GM19372 (cell line): ENCODE data around the gene TOM1L2.
"Not testable (repeated sequence)": the region's sequence is repeated elsewhere in the genome, so short reads cannot be mapped to it uniquely, and the experiment has no call there.

Experiments used
- ATAC-seq: cut with Tn5 transposase; IDR thresholded peaks from one replicate; pipeline ENCODE4 v1.9.1; 2021; ENCODE audit warnings: mild to moderate bottlenecking, low read depth, moderate library complexity; ENCODE audit not compliant: unreplicated experiment

TOM1L2 gene

DNA sequence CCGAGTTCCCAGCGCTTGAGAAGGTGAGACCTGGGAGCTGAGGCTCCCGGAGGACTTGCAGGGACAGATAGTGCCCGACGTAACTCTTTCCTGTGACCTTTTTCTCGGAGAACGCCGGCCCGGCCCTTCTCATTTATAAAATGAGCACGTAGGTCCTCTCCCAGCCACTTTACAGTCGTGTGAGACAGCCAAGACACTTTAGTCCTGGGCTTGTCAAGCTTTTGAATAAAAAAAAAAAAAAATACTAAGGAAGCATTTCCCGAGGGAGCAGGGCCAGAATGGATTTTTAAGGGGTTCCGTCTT lies 703 bp upstream of the TOM1L2 start:
- ATAC-seq = no peak

DNA sequence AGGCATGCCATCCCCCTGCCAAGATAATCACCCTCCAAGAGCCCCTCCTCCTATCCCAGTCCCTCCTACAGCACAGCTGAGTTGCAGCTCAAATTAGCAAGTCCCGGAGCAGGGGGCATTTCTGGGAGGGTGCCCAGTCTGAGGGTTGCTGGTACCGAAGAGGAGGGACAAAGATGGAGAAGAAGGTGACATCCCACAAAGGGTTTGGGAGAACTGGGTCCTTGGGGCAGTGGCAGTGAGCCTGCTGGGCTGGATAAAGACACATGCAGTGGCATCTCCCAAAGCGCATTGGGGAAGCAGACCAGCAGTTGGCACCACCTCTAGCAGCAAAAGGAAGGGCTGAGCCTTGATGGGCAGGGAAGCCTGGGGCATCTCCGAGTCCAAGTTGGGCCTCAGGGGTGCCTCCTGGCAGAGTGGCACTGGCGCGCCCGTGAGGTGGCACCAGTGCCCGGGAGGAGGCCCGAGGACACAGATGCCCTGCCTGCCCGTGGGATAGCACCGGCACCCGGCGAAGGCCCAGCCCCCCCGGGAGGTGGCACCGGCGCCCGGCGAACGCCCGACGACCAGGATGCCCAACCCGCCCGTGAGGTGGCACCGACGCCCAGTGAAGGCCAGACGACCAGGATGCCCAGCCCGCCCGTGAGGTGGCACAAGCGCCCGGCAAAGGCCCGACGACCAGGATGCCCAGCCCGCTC lies 622 bp downstream of the TOM1L2 start:
- ATAC-seq = no peak

DNA sequence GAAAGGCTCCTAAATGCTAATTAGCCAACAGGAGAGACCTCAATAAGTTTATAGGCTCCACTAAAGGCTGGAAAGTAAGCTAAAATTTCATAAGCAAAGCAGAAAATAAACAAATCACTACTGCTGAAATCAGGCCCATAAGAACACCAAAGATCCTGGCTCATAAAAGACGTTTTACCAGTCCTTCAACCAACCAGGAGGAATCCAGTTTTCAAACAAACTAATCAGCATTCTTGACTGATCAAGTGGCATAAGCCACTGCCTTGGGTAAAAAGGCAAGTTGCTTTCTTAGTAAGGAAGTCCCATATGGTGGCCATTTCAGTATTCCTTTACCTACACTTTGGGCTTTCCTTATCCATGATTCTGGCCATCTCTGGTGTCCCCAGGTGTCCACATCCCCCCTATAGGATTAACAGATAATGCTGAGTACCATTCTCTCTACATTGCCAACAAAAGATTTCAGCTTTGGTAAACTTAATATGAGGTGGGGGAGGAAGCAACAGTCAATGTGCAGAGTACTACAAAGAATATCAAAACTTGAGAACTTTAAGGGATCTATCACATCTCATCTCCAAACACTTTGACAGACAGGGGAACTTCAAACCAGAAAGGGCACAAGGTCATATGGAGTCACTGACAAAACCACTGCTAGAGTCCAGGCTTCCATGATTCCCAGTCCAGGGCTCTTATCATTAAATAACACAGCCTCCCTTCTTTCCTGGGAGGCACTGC lies 1.3 kb downstream of the TOM1L2 start:
- ATAC-seq = no peak

DNA sequence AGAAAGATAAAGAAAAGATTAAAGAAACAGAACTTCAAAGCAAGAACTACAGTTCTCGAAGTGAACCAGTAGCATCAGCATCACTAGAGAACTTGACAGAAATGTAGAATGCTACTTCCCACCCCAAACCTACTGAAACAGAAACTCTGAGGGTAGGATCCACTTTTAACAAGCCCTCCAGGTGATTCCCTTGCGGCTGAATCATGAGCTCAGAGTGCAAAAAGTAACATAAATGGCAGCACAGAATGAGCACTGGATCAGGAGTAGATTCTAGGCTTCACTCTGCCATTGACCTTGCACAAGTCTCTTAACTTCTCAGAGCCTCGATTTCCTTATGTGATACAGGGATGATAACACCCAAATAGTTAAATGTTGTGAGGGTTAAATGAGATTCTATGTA lies 5.8 kb downstream of the TOM1L2 start:
- ATAC-seq = no peak

DNA sequence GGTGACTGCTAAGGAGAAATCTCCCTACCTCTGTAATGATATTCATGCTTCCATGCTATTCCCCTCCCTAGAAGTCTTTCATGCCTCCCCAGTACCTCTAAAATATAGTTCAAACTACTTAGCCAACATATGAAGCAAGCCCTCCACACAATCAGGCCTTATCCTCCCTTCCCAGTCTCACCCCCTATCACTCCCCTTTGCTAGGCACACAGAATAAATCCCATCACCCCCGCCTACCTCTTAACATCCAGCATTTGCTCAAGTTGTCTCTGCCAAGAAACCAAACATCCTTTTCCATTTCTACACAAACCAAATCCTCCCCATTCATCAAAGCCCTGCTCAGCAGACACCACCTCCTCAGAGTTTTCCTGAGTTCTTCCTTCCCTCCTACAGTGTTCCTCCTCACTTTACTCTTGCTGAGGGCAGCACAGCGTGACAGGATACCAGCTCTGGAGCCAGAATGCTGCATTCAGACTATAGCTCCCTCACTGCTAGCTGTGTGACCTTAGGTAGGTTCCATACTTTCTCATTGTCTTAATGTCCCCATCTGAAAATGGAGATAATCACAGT lies 7.0 kb downstream of the TOM1L2 start:
- no peak for ATAC-seq

DNA sequence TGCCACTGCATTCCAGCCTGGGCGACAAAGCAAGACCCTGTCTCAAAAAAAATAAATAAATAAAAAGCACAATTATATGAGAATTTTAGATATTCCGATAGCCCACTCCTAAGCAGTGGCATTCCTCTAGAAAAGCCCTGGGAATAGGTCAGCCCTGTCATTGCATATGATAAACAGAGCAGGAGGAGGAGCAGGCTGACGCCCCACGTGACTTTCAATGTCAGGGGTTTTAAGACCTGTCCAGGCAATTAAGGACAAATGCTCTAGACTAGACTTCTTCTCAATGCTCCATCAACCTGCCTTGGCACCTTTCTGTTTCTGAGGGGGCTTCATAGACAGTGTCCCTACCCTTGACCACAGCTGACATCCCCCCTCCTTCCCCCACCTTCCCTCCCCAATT lies 7.5 kb downstream of the TOM1L2 start:
- ATAC-seq = no peak

DNA sequence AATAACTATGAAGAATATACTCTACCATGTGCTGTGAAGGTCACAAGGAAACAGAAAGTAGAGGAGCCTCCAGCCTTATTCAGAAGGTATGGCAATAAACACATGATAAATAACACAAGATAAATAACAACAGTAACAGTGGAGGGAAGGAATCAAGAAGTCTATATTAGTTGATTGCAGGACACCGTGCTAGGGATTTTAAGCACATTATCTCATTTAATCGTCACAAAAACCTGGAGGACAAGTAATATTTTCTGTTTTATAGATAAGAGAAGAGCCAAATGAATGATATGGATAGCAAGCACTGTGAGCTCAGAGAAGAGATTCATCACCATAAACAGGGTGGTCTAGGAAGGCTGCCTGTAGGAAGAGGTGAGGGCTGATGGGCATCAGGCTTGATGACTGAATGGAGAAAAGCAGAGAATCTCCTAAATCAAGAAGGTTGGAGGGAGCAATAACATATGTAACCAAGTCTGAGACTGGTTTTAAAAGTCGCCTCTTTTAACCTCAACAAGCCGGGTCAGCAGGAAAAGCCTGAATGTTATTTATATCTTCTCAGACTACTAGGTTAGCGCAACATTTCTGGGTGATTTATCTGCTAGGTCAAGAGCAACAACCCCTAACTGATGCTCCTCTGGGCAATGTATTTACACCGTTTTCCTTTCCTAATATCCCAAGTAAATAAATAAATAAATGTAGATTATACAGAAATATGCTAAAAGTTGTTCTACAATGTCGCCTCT lies 8.3 kb downstream of the TOM1L2 start:
- no peak for ATAC-seq

DNA sequence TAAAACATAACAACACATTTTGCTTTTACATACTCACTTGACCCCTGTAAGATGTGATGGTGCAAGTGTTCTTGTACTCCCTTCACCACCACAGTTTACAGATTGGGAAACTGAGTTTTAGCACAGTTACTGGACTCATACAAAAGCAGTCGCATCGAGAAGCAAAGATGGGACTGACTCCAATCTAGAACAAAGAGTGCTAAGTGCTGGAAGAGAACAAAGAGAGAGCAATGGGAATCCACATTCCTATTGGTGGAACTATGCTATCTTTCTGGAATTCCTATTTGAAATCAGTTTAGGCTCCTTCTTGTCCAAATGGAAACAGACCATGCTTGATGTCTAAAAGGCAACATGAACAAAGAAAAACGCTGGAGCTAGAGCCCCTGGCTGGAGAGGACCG lies 9.1 kb downstream of the TOM1L2 start:
- ATAC-seq = no peak

DNA sequence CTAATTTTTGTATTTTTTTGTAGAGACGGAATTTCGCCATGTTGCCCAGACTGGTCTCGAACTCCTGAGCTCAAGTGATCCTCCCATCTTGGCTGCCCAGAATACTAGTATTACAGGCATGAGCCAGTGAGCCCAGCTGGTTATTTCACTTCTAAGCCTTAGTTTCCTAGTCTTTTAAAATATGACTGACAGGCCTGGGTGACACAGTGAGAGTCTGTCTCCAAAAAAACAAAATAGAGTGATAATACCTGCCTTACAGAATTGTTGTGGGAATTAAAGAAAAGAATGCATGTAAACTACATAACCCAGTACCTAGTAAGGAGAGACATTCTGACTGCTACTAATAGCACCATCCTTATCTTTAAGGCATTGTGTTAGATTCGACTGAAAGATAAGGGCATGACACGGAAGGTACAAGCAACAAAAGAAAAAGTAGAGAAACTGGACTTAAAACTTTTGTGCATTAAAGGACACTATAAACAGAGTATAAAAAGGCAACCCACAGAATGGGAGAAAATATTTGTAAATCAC lies 11.6 kb downstream of the TOM1L2 start:
- ATAC-seq = no peak

DNA sequence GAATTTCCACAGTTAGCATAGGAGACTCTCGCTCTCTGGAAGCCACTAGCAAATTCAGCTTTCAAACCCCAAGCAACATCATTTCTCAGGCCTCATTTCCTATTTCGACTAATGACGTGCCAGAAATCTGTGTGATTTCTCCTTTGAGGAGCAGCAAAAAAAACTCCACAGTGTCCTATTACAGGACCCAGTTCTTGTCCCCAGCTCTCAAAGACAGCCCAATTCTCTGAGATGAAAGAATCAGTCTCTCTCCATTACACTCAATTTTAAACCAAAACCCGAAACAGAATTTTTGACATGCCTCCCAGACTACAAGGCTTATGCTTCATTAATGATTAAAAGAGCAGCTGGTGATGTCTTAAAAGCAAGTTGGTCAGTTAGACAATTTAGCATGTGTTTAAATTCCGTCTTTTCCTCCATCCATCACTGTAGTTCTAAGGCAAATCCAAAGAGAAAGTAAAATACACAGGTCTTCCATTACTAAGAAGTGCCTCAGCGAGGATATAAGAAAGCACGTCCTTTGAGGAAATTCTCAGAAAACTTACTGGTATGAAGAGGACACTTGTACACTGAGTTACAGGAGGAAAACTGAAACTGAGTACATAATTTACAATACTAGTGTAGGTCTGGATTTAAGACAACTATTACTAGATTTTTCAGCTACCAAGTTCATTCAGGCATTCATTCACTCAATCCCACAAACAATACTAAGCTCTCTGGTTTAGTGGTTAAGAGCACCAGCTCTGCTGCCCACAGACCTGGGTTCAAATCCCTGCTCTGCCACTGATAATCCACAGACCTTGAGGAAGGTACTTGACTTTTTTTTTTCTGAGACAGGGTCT lies 12.5 kb downstream of the TOM1L2 start:
- no peak for ATAC-seq

DNA sequence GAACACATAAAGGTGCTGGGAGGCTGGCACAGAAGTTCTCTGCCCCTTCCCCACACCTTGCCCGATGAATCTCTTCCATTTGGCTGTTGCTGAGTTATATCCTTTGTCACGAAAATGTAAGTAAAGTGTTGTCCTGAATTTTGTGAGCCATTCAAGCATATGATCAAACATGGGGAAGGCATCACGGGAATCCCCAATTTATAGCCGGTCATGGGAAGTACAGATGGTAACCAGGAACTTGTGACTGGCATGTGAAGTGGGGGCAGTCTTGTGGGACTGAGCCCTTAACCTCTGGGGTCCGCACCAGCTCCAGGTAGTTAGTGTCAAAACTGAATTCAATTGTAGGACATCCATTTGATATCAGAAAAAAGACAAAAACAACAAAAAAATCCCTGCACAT lies 13.2 kb downstream of the TOM1L2 start:
- no peak for ATAC-seq

DNA sequence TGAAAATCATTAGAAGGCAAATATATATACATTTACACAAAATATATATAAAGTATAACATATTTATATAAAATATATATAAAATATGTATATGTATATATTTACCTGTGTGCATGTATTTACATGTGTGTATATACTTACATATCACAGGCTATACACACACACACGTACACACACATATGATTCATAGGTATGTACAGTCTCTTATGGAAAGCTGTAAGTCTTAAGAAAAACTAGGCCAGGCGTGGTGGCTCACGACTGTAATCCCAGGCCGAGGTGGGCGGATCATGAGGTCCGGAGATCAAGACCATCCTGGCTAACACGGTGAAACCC lies 14.7 kb downstream of the TOM1L2 start:
- ATAC-seq = no peak

DNA sequence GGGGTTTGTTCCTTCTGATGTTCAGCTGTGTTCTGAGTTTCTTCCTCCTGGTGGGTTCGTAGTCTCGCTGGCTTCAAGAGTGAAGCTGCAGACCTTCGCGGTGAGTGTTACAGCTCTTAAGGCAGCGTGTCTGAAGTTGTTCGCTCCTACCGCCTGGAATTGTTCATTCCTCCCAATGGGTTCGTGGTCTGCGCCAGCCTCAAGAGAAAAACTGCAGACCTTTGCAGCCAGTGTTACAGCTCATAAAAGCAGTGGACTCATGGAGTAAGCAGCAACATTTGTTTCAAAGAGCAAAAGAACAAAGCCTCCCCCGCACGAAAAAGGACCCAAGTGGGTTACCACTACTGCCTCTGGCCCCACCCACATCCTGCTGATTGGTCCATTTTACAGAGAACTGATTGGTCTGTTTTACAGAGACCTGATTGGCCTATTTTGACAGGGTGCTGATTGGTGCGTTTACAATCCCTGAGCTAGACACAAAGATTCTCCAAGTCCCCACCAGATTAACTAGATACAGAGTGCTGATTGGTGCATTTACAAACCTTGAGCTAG lies 16.3 kb downstream of the TOM1L2 start:
- ATAC-seq = not testable (repeated sequence)

DNA sequence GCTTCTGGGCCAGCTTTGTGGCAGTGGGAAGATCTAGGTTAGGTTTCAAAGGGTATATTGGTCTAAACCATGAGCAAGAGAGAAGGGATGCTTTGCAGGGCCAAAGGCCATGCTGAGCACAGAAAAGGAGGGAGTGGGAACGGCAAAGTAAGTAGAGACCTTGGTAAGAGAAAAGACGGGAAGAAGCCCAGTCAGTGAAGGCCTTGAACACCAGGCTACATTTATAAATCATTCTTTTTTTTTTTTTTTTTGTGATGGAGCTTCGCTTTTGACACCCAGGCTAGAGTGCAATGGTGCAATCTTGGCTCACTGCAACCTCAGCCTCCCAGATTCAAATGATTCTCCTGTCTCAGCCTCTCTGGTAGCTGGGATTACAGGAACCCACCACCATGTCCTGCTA lies 18.1 kb downstream of the TOM1L2 start:
- ATAC-seq = no peak

DNA sequence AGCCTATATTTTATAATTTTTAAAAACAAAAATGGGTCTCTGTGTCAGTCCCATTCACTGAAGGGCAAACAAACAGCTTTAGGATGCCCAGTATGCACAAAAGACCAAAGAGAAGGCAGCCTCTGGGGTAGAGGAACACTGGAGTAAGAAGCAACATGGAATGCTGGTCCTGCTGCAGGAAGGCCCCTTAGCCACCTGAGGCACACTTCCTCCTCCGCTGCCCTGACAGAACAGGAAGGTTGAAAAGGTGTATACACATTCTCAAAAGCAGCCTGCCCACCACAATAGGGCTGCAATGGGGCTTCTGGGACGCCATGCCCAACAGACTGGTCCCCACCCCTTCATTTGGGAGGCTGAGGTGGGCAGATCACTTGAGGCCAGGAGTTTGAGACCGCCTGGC lies 19.5 kb downstream of the TOM1L2 start:
- ATAC-seq = no peak

DNA sequence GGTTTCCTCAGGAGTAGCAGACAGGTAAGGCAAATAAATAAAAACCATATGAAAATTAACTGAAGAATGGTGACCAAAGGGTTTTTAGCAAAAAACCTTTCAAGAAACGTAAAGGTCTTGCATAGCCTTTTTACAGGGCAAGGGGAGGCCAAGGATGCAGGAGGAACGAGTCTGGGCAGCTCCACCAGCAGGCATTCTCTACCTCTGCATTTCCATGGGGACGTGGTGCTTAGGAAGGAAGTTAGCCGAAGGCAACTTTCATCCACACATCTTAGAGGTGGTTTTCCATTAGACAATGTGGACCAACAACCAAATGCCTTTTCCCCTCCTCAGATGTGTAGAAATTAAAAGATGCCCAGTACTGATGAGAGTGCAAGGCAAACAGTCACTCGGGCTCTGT lies 20.7 kb downstream of the TOM1L2 start:
- ATAC-seq = no peak

DNA sequence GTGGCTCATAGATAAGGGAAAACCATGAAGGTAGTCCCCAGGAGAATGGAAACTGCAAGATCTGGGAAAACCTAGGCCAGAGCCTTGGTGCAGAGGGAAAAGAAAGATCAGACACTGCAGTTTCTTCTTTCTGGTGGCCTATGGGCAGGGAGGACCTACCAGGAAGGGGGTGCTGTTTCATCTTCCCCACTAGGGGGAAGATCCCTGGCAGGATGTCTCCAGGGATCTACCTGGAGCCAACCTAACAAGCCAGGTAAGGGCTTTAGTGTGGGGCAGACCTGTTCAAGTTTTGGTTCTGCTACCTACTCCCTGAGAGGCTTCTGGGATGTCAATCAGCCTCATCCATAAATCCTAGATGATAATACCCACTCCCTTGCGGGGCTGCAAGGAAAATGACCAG lies 21.4 kb downstream of the TOM1L2 start:
- no peak for ATAC-seq

DNA sequence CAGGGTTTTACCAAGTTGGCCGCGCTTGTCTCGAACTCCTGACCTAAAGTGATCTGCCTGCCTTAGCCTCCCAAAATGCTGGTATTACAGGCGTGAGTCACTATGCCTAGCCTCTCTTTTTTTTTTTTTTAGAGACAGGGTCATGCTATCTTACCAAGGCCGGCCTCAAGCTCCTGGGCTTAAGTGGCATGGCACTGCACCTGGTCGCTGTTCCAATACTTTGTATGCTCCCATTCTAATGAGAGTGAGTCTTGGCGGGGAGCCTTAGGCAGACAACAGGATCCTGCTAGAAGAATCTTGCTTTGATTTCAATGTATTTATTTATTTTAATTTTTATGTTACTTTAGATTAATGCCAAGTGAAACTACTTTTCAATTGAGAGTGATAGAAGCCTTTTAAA lies 21.9 kb downstream of the TOM1L2 start:
- ATAC-seq = no peak

DNA sequence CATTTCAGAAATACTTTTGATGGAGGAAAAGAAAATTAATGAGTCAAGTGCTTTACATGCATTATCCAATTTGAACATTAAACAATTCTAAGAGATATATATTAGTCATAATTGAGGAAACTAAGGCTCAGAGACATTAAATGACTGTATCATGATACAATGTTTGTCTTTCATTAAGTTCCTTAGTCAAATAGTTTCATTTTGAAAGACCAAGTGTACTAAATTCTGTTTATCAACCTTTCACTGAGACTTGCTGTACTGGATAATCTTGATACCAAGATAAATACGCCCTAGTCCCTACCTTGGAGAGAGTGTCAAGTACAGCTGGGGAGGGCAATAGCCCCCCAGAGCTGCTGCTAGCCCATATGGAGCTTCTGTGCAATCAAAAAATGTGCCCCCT lies 24.2 kb downstream of the TOM1L2 start:
- ATAC-seq = no peak

DNA sequence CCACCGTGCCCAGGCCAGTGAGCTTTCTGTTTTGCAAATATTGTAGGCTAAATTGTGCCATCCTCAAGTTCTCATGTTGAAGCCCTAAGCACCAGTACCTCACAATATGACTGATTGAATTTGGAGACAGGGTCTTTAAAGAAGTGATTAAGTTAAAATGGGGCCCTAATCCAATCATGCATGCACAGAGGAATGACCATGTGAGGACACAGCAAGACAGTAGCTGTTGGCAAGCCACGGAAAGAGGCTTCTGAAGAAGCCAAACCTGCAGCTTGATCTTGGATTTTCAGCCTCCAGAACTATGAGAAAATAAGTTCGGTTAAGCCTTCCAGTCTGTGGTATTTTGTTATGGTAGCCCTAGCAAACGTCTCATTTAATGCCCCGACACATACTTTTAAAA lies 24.9 kb downstream of the TOM1L2 start:
- ATAC-seq = no peak
